GM10266 (cell line): ENCODE data around the gene GAL3ST3.

Experiments
- DNase-seq: peaks from one replicate; pipeline ENCODE4 v3.0.0; 2012; ENCODE audit errors: extremely low spot score
- CTCF ChIP-seq: IDR thresholded peaks from 2 replicates; pipeline ENCODE4 v1.5.1; 2012; ENCODE audit warnings: mild to moderate bottlenecking, low read depth; ENCODE audit not compliant: control insufficient read depth, insufficient read depth; ENCODE audit errors: missing control alignments

Gene GAL3ST3

GRCh38 chr11:66068923-66069714 lies 20.2 kb upstream of the GAL3ST3 start:
- peak; percentile 70 for DNase-seq
- TF ChIP-seq CTCF = peak; percentile 15

- peak; percentile 73 for DNase-seq
- TF ChIP-seq CTCF = peak; percentile 85
These were observed 19.3 kb upstream of the GAL3ST3 start for GRCh38 chr11:66068154-66068821.

- no peak for DNase-seq
- no peak for TF ChIP-seq CTCF
These were observed 18.7 kb upstream of the GAL3ST3 start for GRCh38 chr11:66067640-66068039.

GRCh38 chr11:66066751-66067150 lies 17.8 kb upstream of the GAL3ST3 start:
- no peak for DNase-seq
- TF ChIP-seq CTCF = no peak

- DNase-seq = no peak
- no peak for TF ChIP-seq CTCF
These were observed 15.6 kb upstream of the GAL3ST3 start for GRCh38 chr11:66064571-66064970.

GRCh38 chr11:66063900-66064299 lies 14.9 kb upstream of the GAL3ST3 start:
- DNase-seq = no peak
- no peak for TF ChIP-seq CTCF

GRCh38 chr11:66062408-66062807 lies 13.4 kb upstream of the GAL3ST3 start:
- no peak for DNase-seq
- TF ChIP-seq CTCF = no peak
